PC-9 (cell line): ENCODE results near the gene FAM193B. TPM values are rescaled to one million over a fixed set of nuclear protein-coding genes. Genes with fewer than 3 reads are reported as not detected.

ENCODE experiments used
- BruUV-seq: library from RNA; stranded (reverse); fragments of 400-500 nt; replicated peaks from 2 replicates; lab custom pipeline; 2021; lab: Mats Ljungman, UMichigan
- CTCF ChIA-PET: fragments of 300-600 bp; sonication (Branson Sonifier 250); formaldehyde crosslinking; loops from one replicate; lab custom pipeline; 2022; ENCODE audit warnings: antibody characterized with exemption; lab: Charles Lee
- POLR2A ChIA-PET: fragments of 300-600 bp; sonication (Branson Sonifier 250); formaldehyde crosslinking; loops from one replicate; lab custom pipeline; 2022; ENCODE audit warnings: antibody characterized with exemption; ENCODE audit not compliant: unreplicated experiment; lab: Charles Lee
- DNase-seq, 2 experiments: peaks; one replicate each; pipeline versions ENCODE4 v3.0.0 to v3.0.0-alpha.2; 2015 to 2022; ENCODE audit warnings: mixed read lengths in 1 of 2
- H2AFZ ChIP-seq: fragments of 200-600 bp; sonication (generic); 2 replicates; pipeline ENCODE4 v1.8.1; 2017; ENCODE audit warnings: antibody characterized with exemption
- H3F3A ChIP-seq: fragments of 200-600 bp; sonication (generic); 2 replicates; pipeline ENCODE4 v1.8.1; 2017; ENCODE audit warnings: antibody characterized with exemption, mild to moderate bottlenecking, low read depth; ENCODE audit not compliant: insufficient read depth
- H3K27ac ChIP-seq: fragments of 200-600 bp; sonication (generic); 2 replicates; pipeline ENCODE4 v1.6.1; 2016; ENCODE audit warnings: mixed run types
- H3K27me3 ChIP-seq: fragments of 200-600 bp; sonication (generic); 2 replicates; pipeline ENCODE4 v1.6.1; 2016; ENCODE audit warnings: low read depth, mixed run types; ENCODE audit not compliant: insufficient read depth
- H3K36me3 ChIP-seq: fragments of 200-600 bp; sonication (generic); 2 replicates; pipeline ENCODE4 v1.6.1; 2016; ENCODE audit warnings: low read depth, mixed run types
- H3K4me1 ChIP-seq: fragments of 200-600 bp; sonication (generic); replicated peaks from 2 replicates; pipeline ENCODE4 v1.6.1; 2016; ENCODE audit warnings: mixed run types; ENCODE audit not compliant: insufficient read depth
- H3K4me2 ChIP-seq: fragments of 200-600 bp; sonication (generic); 2 replicates; pipeline ENCODE4 v1.6.1; 2017; ENCODE audit warnings: mixed run types
- H3K4me3 ChIP-seq: fragments of 200-600 bp; sonication (generic); 2 replicates; pipeline ENCODE4 v1.6.1; 2016; ENCODE audit warnings: mixed run types
- H3K79me2 ChIP-seq: fragments of 200-600 bp; sonication (generic); 2 replicates; pipeline ENCODE4 v1.6.1; 2017; ENCODE audit warnings: low read depth, mixed run types
- H3K9me2 ChIP-seq: fragments of 200-600 bp; sonication (generic); 2 replicates; pipeline ENCODE4 v1.8.1; 2017; ENCODE audit warnings: mild to moderate bottlenecking; ENCODE audit not compliant: insufficient read depth
- H3K9me3 ChIP-seq: fragments of 200-600 bp; sonication (generic); 2 replicates; pipeline ENCODE4 v1.8.1; 2016; ENCODE audit warnings: low read depth; ENCODE audit not compliant: insufficient read depth
- H4K20me1 ChIP-seq: fragments of 200-600 bp; sonication (generic); 2 replicates; pipeline ENCODE4 v1.8.1; 2017; ENCODE audit not compliant: insufficient read depth
- CTCF ChIP-seq: fragments of 200-600 bp; sonication (generic); conservative IDR thresholded peaks from 2 replicates; pipeline ENCODE4 v1.6.1; 2017; ENCODE audit warnings: mixed run types, antibody characterized with exemption, mild to moderate bottlenecking, moderate library complexity
- EZH2 ChIP-seq: fragments of 200-600 bp; sonication (generic); IDR thresholded peaks from 2 replicates; pipeline ENCODE4 v1.8.0; 2017; ENCODE audit warnings: antibody characterized with exemption, low read depth
- intact Hi-C: fragments of 100-400 bp; cut with micrococcal nuclease; formaldehyde crosslinking; loops from one replicate; pipeline ENCODE4 v1.10.0; 2022; ENCODE audit not compliant: unreplicated experiment
- total RNA-seq: library from RNA; stranded (reverse); gene quantifications from 2 replicates; pipeline ENCODE4 v1.2.3, GENCODE V29; 2021

Gene FAM193B
- total RNA-seq, 1 experiment from 2014 or later = 70.4 TPM

GRCh38 chr5:177495243-177496060, 58.9 kb downstream of the FAM193B start:
- peaks cover 36% of the 10 kb centered on the region for H3K79me2 ChIP-seq
- peak; percentile 55 to 81 for DNase-seq

DNA sequence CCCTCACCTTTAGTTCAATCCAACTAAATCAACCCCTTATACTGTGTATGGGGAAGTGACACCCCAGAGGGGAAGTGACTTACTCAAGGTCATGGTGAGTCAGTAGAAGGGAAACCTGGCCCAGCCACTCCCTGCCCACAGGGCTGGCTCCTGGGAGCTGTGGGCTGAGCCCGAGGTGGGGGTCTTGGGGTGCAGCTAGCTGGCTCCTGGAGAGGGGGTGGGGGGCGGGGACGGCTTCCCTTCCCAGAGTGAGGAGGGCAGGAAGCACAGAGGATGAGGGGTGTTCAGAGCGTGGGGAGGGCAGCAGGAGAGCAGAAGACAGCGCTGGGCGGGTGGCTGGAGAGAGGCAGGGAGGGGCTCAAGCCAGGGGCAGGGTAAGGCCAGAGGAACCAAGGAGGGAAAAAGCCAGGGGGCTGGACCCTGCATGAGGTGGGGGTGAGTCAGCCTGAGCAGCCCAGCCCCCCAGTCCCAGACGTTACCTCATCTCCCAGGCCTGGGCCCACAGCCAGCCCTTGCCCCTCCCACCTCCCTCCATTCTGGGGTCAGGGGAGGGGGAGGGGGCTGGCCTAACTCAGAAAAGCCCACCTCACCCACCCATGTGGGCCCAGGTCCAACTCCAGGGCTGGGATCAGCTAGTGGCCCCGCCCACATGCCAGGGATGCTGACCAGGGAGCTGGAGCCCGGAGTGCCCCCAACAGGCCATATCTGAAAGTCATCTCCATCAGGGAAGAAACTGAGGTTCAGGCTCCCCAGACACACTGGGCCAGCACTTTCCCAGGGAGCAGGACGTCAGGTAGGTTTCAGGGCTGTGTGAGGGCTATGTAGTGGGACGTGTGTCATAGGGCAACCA, 59.8 kb downstream of the FAM193B start:
- BruUV-seq = no TSS peak
- Histone ChIP-seq H3K27ac (peak overlapping the region; percentile 65), H3K36me3 (no peaks in the 10 kb centered on the region; the same call in 1 of the 2 replicates), H2AFZ (no peak overlapping the region), H3K79me2 (peaks cover 36% of the 10 kb centered on the region), H3K9me3 (no peaks in the 10 kb centered on the region), H4K20me1 (no peaks in the 10 kb centered on the region), H3K4me3 (peak overlapping the region; percentile 55; the same call in 1 of the 2 replicates), H3K27me3 (no peaks in the 10 kb centered on the region), H3F3A (peaks cover 31% of the 10 kb centered on the region; the same call in 1 of the 2 replicates), H3K4me1 (peaks cover 41% of the 10 kb centered on the region), H3K4me2 (peak overlapping the region; percentile 82), H3K9me2 (no peaks in the 10 kb centered on the region)
- ChIA-PET CTCF (interaction anchor here (0.8 to 1.7 kb wide), 3 partner anchors 12 to 124 kb away, joined by 3 to 6 read pairs (median 3); no protein-coding TSS in a partner anchor), POLR2A (interaction anchor here (0.6 to 1.1 kb wide), 7 partner anchors 16 to 166 kb away, joined by 3 to 7 read pairs (median 3); no protein-coding TSS in a partner anchor)
- DNase-seq = peak; percentile 86 to 90
- no peak for TF ChIP-seq EZH2
- TF ChIP-seq CTCF = peak; percentile 34; the same call in 1 of the 2 replicates
- intact Hi-C loops = loop anchor here (1.0 to 5.0 kb wide), 3 partner anchors 20 to 362 kb away; partner anchors contain the start of gene NSD1

More at GRCh38 chr5:177495243-177496060, 58.9 kb downstream of the FAM193B start:
- TF ChIP-seq EZH2 = no peak
- no TSS peak for BruUV-seq
- no peak overlapping the region for H2AFZ ChIP-seq
- H3K4me1 ChIP-seq = peaks cover 41% of the 10 kb centered on the region
- peak overlapping the region; percentile 82 for H3K4me2 ChIP-seq
- H3K4me3 ChIP-seq = peak overlapping the region; percentile 55; the same call in 1 of the 2 replicates
- ChIA-PET CTCF (interaction anchor here (0.5 to 1.7 kb wide), 6 partner anchors 11 to 735 kb away, joined by 3 to 6 read pairs (median 3); no protein-coding TSS in a partner anchor), POLR2A (interaction anchor here (0.5 to 1.1 kb wide), 4 partner anchors 9 to 125 kb away, joined by 3 to 7 read pairs (median 5); no protein-coding TSS in a partner anchor)
- H3F3A ChIP-seq = peaks cover 34% of the 10 kb centered on the region; the same call in 1 of the 2 replicates
- intact Hi-C loops = loop anchor here (2.0 to 5.0 kb wide), 3 partner anchors 21 to 363 kb away; partner anchors contain the start of gene NSD1
- no peaks in the 10 kb centered on the region for H4K20me1 ChIP-seq
- no peaks in the 10 kb centered on the region for H3K27me3 ChIP-seq
- peak overlapping the region; percentile 65 for H3K27ac ChIP-seq
- H3K9me3 ChIP-seq = no peaks in the 10 kb centered on the region
- no peaks in the 10 kb centered on the region; the same call in 1 of the 2 replicates for H3K36me3 ChIP-seq
- no peaks in the 10 kb centered on the region for H3K9me2 ChIP-seq

GRCh38 chr5:177493795-177494345, 60.5 kb downstream of the FAM193B start:
- DNase-seq = no peak
- CTCF ChIA-PET = no interaction called here
- Histone ChIP-seq H3K4me3 (peak overlapping the region; percentile 3; the same call in 1 of the 2 replicates), H3K4me2 (peak overlapping the region; percentile 82), H3F3A (peaks cover 31% of the 10 kb centered on the region; the same call in 1 of the 2 replicates), H3K9me3 (no peaks in the 10 kb centered on the region), H3K27ac (peak overlapping the region; percentile 65), H3K79me2 (peaks cover 36% of the 10 kb centered on the region), H3K36me3 (peaks cover 4% of the 10 kb centered on the region; the same call in 1 of the 2 replicates), H3K27me3 (no peaks in the 10 kb centered on the region), H4K20me1 (no peaks in the 10 kb centered on the region), H2AFZ (no peak overlapping the region), H3K9me2 (no peaks in the 10 kb centered on the region), H3K4me1 (peaks cover 41% of the 10 kb centered on the region)
- TSS peak; percentile 2 for BruUV-seq
- POLR2A ChIA-PET = interaction anchor here (0.7 to 1.1 kb wide), 2 partner anchors 22 to 68 kb away, joined by 3 to 4 read pairs; no protein-coding TSS in a partner anchor
- intact Hi-C loops = loop anchor here (1.0 to 2.0 kb wide), 2 partner anchors 19 to 23 kb away; no protein-coding TSS in a partner anchor
- no peak for TF ChIP-seq EZH2
- no peak for TF ChIP-seq CTCF
